Right ventricle myocardium superior (tissue), 1 donor: ENCODE results near the gene HAUS1. TPM values are rescaled to one million over a fixed set of nuclear protein-coding genes. Genes with fewer than 3 reads are reported as not detected.
A peak's percentile ranks its signal among the peaks of the same experiment; 100 is the strongest.

Experiments used
- ATAC-seq: fragments of 200-7000 bp; cut with Tn5 transposase; one replicate; pipeline ENCODE4 v1.9.1; 2020; ENCODE audit warnings: mild to moderate bottlenecking; ENCODE audit not compliant: poor library complexity
- DNase-seq: peaks from one replicate; pipeline ENCODE4 v3.0.0-alpha.2; 2020
- intact Hi-C: fragments of 100-400 bp; cut with DNase I; formaldehyde crosslinking; loops from one replicate; pipeline ENCODE4 v1.11.2; 2022
- long read RNA-seq: library from polyadenylated mRNA; unstranded; transcript quantifications from one replicate; pipeline ENCODE4 v2.0.0, GENCODE V29; 2021
- total RNA-seq: library from RNA; stranded (reverse); fragmentation: NEBNext Ultra II Directional; extraction: Animal tissue kit (Norgen Biotek cat#: 25700); gene quantifications from one replicate; pipeline ENCODE4 v1.2.1, GENCODE V29; 2021
- donor health status: DM: no; HTN: yes; CAD: no; lungs with severe emphysema.

Gene HAUS1
- 5.5 TPM for total RNA-seq
- long read RNA-seq, transcript HAUS1-201 (9 exons, 1,125 nt): major isoform, 9 of 9 reads
- long read RNA-seq, partial matches to known transcripts: 0 of 9 reads
- long read RNA-seq, other reads (novel, unspliced or antisense): 0 of 9 reads

- ATAC-seq: peak; percentile 97
- DNase-seq: peak; percentile 95
- intact Hi-C loops: no loop called here
These were observed at the start of gene HAUS1 for GRCh38 chr18:46104128-46104911. TSS of gene HAUS1 (plus strand) at chr18:46104385. CDS start at chr18:46104412, 27 bp downstream.

GRCh38 chr18:46054956-46055837 is 49.0 kb upstream of the HAUS1 start:
- intact Hi-C loops: no loop called here
- no peak for ATAC-seq
- no peak for DNase-seq

- DNase-seq (no peak), ATAC-seq (no peak)
- intact Hi-C loops: no loop called here
These were observed 48.4 kb upstream of the HAUS1 start for GRCh38 chr18:46055838-46056230.

GRCh38 chr18:46060359-46060841 is 43.8 kb upstream of the HAUS1 start:
- intact Hi-C loops: no loop called here
- ATAC-seq: no peak
- no peak for DNase-seq

- ATAC-seq: no peak
- intact Hi-C loops: no loop called here
- DNase-seq: no peak
These were observed 42.8 kb upstream of the HAUS1 start for GRCh38 chr18:46061387-46061786.

GRCh38 chr18:46061796-46062195 is 42.4 kb upstream of the HAUS1 start:
- intact Hi-C loops: no loop called here
- DNase-seq (no peak), ATAC-seq (no peak)

- DNase-seq (no peak), ATAC-seq (no peak)
- intact Hi-C loops: no loop called here
These were observed 41.4 kb upstream of the HAUS1 start for GRCh38 chr18:46062781-46063180.

- intact Hi-C loops: no loop called here
- no peak for ATAC-seq
- no peak for DNase-seq
These were observed 36.7 kb upstream of the HAUS1 start for GRCh38 chr18:46067438-46068007.

- intact Hi-C loops: no loop called here
- ATAC-seq: no peak
- no peak for DNase-seq
These were observed 35.4 kb upstream of the HAUS1 start for GRCh38 chr18:46068763-46069162.

GRCh38 chr18:46069524-46069923 is 34.7 kb upstream of the HAUS1 start:
- intact Hi-C loops: no loop called here
- DNase-seq (no peak), ATAC-seq (no peak)

- intact Hi-C loops: no loop called here
- DNase-seq: no peak
- no peak for ATAC-seq
These were observed 34.0 kb upstream of the HAUS1 start for GRCh38 chr18:46070232-46070631.

GRCh38 chr18:46070815-46071652 is 33.2 kb upstream of the HAUS1 start:
- peak; percentile 1 for ATAC-seq
- intact Hi-C loops: no loop called here
- peak; percentile 40 for DNase-seq

GRCh38 chr18:46071653-46072375 is 32.4 kb upstream of the HAUS1 start, which contains the start of gene PSTPIP2:
TSS of gene PSTPIP2 (minus strand) at chr18:46072260. CDS start at chr18:46072188, 72 bp downstream.
- DNase-seq (peak; percentile 87), ATAC-seq (peak; percentile 82)
- intact Hi-C loops: no loop called here

- DNase-seq (no peak), ATAC-seq (peak; percentile 3)
- intact Hi-C loops: no loop called here
These were observed 31.8 kb upstream of the HAUS1 start for GRCh38 chr18:46072376-46072867.

GRCh38 chr18:46072959-46073358 is 31.2 kb upstream of the HAUS1 start:
- DNase-seq (peak; percentile 30), ATAC-seq (no peak)
- intact Hi-C loops: no loop called here

GRCh38 chr18:46073474-46074331 is 30.5 kb upstream of the HAUS1 start:
- intact Hi-C loops: no loop called here
- DNase-seq (peak; percentile 13), ATAC-seq (peak; percentile 48)
